OCI-LY7 (cell line): Measurements from ENCODE around the gene REXO1.

Source experiments
- EZH2phosphoT487 ChIP-seq: fragments of 200-600 bp; sonication (generic); IDR thresholded peaks from 2 replicates; pipeline ENCODE4 v1.6.1; 2018; ENCODE audit warnings: low read depth, borderline replicate concordance, mild to moderate bottlenecking, mixed run types, antibody characterized with exemption, low read length, moderate library complexity, mixed read lengths
- TF ChIP-seq, protein P1 (sequence below): fragments of 200-600 bp; sonication (generic); conservative IDR thresholded peaks from 2 replicates; pipeline ENCODE4 v1.5.1; 2014; ENCODE audit warnings: mild to moderate bottlenecking, antibody characterized with exemption, low read length, moderate library complexity, mixed read lengths

DNA sequence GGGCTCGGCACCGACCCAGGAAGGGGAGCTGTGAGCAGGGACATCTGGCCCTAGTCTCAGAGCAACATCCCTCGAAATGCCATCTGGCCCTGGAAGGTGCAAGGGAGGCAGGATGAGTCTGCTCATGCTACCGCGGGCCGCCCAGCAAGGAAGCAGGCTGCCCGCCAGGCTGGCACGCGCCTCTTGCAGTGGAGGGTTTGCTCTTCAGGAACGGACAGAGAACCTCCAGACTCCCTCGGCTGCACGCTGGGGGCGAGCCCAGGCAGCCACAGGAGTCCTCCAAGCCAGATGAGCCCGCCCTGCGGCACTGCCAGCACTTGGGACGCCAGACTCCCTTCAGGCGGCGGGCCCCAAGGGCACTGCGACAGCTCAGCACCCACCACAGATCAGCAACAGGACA lies 26.1 kb downstream of the REXO1 start:
- TF ChIP-seq, protein P1, sequence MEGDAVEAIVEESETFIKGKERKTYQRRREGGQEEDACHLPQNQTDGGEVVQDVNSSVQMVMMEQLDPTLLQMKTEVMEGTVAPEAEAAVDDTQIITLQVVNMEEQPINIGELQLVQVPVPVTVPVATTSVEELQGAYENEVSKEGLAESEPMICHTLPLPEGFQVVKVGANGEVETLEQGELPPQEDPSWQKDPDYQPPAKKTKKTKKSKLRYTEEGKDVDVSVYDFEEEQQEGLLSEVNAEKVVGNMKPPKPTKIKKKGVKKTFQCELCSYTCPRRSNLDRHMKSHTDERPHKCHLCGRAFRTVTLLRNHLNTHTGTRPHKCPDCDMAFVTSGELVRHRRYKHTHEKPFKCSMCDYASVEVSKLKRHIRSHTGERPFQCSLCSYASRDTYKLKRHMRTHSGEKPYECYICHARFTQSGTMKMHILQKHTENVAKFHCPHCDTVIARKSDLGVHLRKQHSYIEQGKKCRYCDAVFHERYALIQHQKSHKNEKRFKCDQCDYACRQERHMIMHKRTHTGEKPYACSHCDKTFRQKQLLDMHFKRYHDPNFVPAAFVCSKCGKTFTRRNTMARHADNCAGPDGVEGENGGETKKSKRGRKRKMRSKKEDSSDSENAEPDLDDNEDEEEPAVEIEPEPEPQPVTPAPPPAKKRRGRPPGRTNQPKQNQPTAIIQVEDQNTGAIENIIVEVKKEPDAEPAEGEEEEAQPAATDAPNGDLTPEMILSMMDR, result no peak
- no peak for TF ChIP-seq EZH2phosphoT487
